Stomach (tissue), 9 donors: ENCODE results near the gene ZMAT2. TPM values are rescaled to one million over a fixed set of nuclear protein-coding genes. Genes with fewer than 3 reads are reported as not detected.

Experiments used
- DNase-seq, 2 donors: peaks; one replicate each; pipeline versions ENCODE4 v3.0.0 to v3.0.0-alpha.2; 2013 to 2019
- H3K27ac ChIP-seq, 5 donors: fragments of 200-600 bp in 4 of 5; sonication (generic) in 4 of 5; one replicate each; pipeline ENCODE4 v1.5.1; 2013 to 2019; ENCODE audit warnings: mild to moderate bottlenecking in 1 of 5, moderate library complexity in 1 of 5
- H3K27me3 ChIP-seq, 3 donors: fragments of 200-600 bp; sonication (generic); one replicate each; pipeline ENCODE4 v1.5.1; 2017 to 2019; ENCODE audit warnings: mixed run types in 1 of 3
- H3K36me3 ChIP-seq, 4 donors: fragments of 200-600 bp; sonication (generic); 1 replicate in 3 of 4; 2 replicates in 1 of 4; pipeline ENCODE4 v1.5.1; 2016 to 2019
- H3K4me1 ChIP-seq, 4 donors: fragments of 200-600 bp; sonication (generic); one replicate each; pipeline ENCODE4 v1.5.1; 2016 to 2019
- H3K4me3 ChIP-seq, 4 donors: fragments of 200-600 bp; sonication (generic) in 3 of 4; one replicate each; pipeline ENCODE4 v1.5.1; 2016 to 2019; ENCODE audit warnings: mild to moderate bottlenecking in 1 of 4
- H3K9me3 ChIP-seq, 4 donors: fragments of 200-600 bp; sonication (generic); one replicate each; pipeline ENCODE4 v1.5.1; 2016 to 2019
- EP300 ChIP-seq: sonication (generic); formaldehyde crosslinking; IDR thresholded peaks from one replicate; pipeline ENCODE4 v1.6.1; 2017; ENCODE audit warnings: antibody characterized with exemption
- POLR2AphosphoS5 ChIP-seq, 3 donors: sonication (generic); formaldehyde crosslinking; IDR thresholded peaks; one replicate each; pipeline ENCODE4 v1.6.1; 2016; ENCODE audit warnings: antibody characterized with exemption in 3 of 3
- WGBS, 5 donors: extraction: QIAGEN DNeasy Blood & Tissue Kit in 3 of 5; methylation state at CpG; one replicate each; pipeline versions ENCODE4 v1.1.5 to v1.1.7; 2013 to 2018; 5-methylcytosine and 5-hydroxymethylcytosine counted together
- intact Hi-C: fragments of 100-400 bp; cut with DNase I; formaldehyde crosslinking; loops from one replicate; pipeline ENCODE4 v1.15.1; 2023; ENCODE audit warnings: low total_unique reads
- polyA plus RNA-seq, 3 donors: library from polyadenylated mRNA; stranded (reverse); fragments of 200-250 nt; gene quantifications; one replicate each; pipeline ENCODE4 v1.2.3, GENCODE V29; 2013
- small RNA-seq, 4 donors: library from RNA; depleted of rRNA; stranded (forward); fragments of <200 nt; gene quantifications; one replicate each; pipeline ENCODE3, GENCODE V24; 2016
- total RNA-seq, 5 donors: library from RNA; depleted of rRNA; stranded (reverse); fragments of >200 nt; gene quantifications; one replicate each; pipeline versions ENCODE4 v1.1.0 to v1.2.3, GENCODE V29; 2014 to 2016
- donor health status: healthy with polysubstance abuse.
- donor health status: Bipolar disorder and iron deficiency.
- donor health status: healthy.

ZMAT2 gene
- total and polyA plus RNA-seq, 8 donors = 30.7 to 143 (median 50.9) TPM

DNA sequence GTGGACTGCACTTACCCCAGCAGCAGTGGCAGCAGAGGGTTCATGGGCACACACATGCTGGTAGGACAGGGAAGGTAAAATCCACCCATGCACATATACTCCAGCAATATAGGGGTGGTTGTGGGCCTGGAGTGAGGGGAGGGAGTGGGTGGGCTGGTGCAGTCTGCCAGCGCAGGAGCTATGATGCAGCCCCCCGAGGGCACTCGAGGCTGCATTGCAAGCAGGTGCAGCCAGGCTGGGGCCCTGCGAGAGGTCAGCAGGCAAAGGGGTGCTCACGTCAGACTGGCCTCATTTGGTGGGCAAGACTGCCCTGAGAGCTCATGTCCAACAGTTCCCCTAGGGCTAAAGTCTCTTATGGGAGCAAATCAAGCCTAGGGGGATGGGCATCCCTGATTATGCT lies 53.3 kb downstream of the ZMAT2 start:
- TF ChIP-seq EP300 (no peak), POLR2AphosphoS5 (IDR thresholded peaks at IDR 0.05) (no peak)
- H3K27ac ChIP-seq = no peak overlapping the region
- peaks cover 15 to 98% (median 80%) of the 10 kb centered on the region in 4 donors for H3K9me3 ChIP-seq

More for the DNA sequence above, 53.3 kb downstream of the ZMAT2 start:
- no peak for DNase-seq
- no peaks in the 10 kb centered on the region for H3K4me1 ChIP-seq
- intact Hi-C loops = no loop called here
- H3K36me3 ChIP-seq = no peaks in the 10 kb centered on the region
- H3K4me3 ChIP-seq = no peak overlapping the region
- WGBS, 5 donors = 78 to 85% (median 80%) methylated on average over 5 of the region's 5 CpGs
- peaks cover 0 to 12% (median 0%) of the 10 kb centered on the region in 3 donors for H3K27me3 ChIP-seq

Small RNAs within 50 kb of the gene (small RNA-seq; reads per million reads assigned to genes)
- 62.2 to 228 (median 83.5) reads per million in 4 donors for gene VTRNA1-1
- 3.4 to 61.7 (median 12.9) reads per million in 4 donors for gene VTRNA1-2
- gene VTRNA1-3 = 0.20 to 2.1 (median 0.79) reads per million in 4 donors

Other genes starting within 250 kb of the ZMAT2 start
- gene EIF4EBP3, start 152.8 kb upstream of the ZMAT2 start, total RNA-seq = 10 to 100 TPM in 1 of 5 donors, 1 to 10 TPM in 4; 2.7 to 15.1 (median 8.1) TPM
- 10 to 100 TPM; 66.1 to 90.9 (median 80.2) TPM for gene EIF4EBP3, start 152.8 kb upstream of the ZMAT2 start, polyA plus RNA-seq
- gene SRA1, start 143.0 kb upstream of the ZMAT2 start, total RNA-seq = 10 to 100 TPM in 3 of 5 donors, 1 to 10 TPM in 1, not detected in 1; 1.8 to 26.8 (median 22.9) TPM
- 10 to 100 TPM; 37.7 to 51.0 (median 39.7) TPM for gene SRA1, start 143.0 kb upstream of the ZMAT2 start, polyA plus RNA-seq
- 10 to 100 TPM in 3 of 5 donors, 1 to 10 TPM in 2; 5.4 to 40.8 (median 22.4) TPM for gene APBB3, start 135.8 kb upstream of the ZMAT2 start, total RNA-seq
- 10 to 100 TPM in 2 of 3 donors, 1 to 10 TPM in 1; 9.8 to 29.8 (median 11.0) TPM for gene APBB3, start 135.8 kb upstream of the ZMAT2 start, polyA plus RNA-seq
- gene SLC35A4, start 135.6 kb upstream of the ZMAT2 start, total RNA-seq = 10 to 100 TPM; 11.4 to 62.0 (median 43.0) TPM
- 10 to 100 TPM; 30.4 to 47.7 (median 41.7) TPM for gene SLC35A4, start 135.6 kb upstream of the ZMAT2 start, polyA plus RNA-seq
- gene CD14, start 67.3 kb upstream of the ZMAT2 start, total RNA-seq = 10 to 100 TPM in 4 of 5 donors, 1 to 10 TPM in 1; 8.5 to 99.8 (median 23.9) TPM
- 10 to 100 TPM; 17.0 to 45.6 (median 35.0) TPM for gene CD14, start 67.3 kb upstream of the ZMAT2 start, polyA plus RNA-seq
- 10 to 100 TPM in 2 of 5 donors, 1 to 10 TPM in 3; 4.0 to 40.8 (median 7.0) TPM for gene TMCO6, start 61.0 kb upstream of the ZMAT2 start, total RNA-seq
- gene TMCO6, start 61.0 kb upstream of the ZMAT2 start, polyA plus RNA-seq = 10 to 100 TPM in 1 of 3 donors, 1 to 10 TPM in 2; 6.8 to 15.5 (median 7.9) TPM
- gene NDUFA2, start 52.8 kb upstream of the ZMAT2 start, total RNA-seq = 100 to 1,000 TPM in 1 of 5 donors, 10 to 100 TPM in 4; 28.6 to 171 (median 42.3) TPM
- 100 to 1,000 TPM; 266 to 271 (median 271) TPM for gene NDUFA2, start 52.8 kb upstream of the ZMAT2 start, polyA plus RNA-seq
- gene IK, start 52.6 kb upstream of the ZMAT2 start, total RNA-seq = 100 to 1,000 TPM in 1 of 5 donors, 10 to 100 TPM in 4; 69.4 to 155 (median 73.3) TPM
- gene IK, start 52.6 kb upstream of the ZMAT2 start, polyA plus RNA-seq = 10 to 100 TPM; 53.1 to 68.7 (median 61.4) TPM
- gene WDR55, start 35.5 kb upstream of the ZMAT2 start, total RNA-seq = 10 to 100 TPM; 20.7 to 51.0 (median 31.0) TPM
- gene WDR55, start 35.5 kb upstream of the ZMAT2 start, polyA plus RNA-seq = 10 to 100 TPM; 13.8 to 19.6 (median 17.8) TPM
- gene DND1, start 26.9 kb upstream of the ZMAT2 start, total RNA-seq = 1 to 10 TPM in 2 of 5 donors, not detected in 3; 1.4 to 6.4 TPM
- 1 to 10 TPM in 1 of 3 donors, under 1 TPM in 1, not detected in 1; 0.50 to 1.5 TPM for gene DND1, start 26.9 kb upstream of the ZMAT2 start, polyA plus RNA-seq
- 100 to 1,000 TPM in 1 of 5 donors, 10 to 100 TPM in 4; 22.9 to 117 (median 50.3) TPM for gene HARS1, start 9.1 kb upstream of the ZMAT2 start, total RNA-seq
- 10 to 100 TPM; 46.1 to 53.4 (median 51.3) TPM for gene HARS1, start 9.1 kb upstream of the ZMAT2 start, polyA plus RNA-seq
- 100 to 1,000 TPM in 1 of 5 donors, 10 to 100 TPM in 4; 37.5 to 155 (median 58.5) TPM for gene HARS2, start 9.0 kb upstream of the ZMAT2 start, total RNA-seq
- gene HARS2, start 9.0 kb upstream of the ZMAT2 start, polyA plus RNA-seq = 10 to 100 TPM; 13.1 to 17.9 (median 17.4) TPM
- gene PCDHA1, start 85.7 kb downstream of the ZMAT2 start, total RNA-seq = under 1 TPM in 1 of 5 donors, not detected in 4; 0.37 TPM
- gene PCDHA1, start 85.7 kb downstream of the ZMAT2 start, polyA plus RNA-seq = not detected
- 1 to 10 TPM in 1 of 5 donors, under 1 TPM in 1, not detected in 3; 0.55 to 1.7 TPM for gene PCDHA2, start 94.4 kb downstream of the ZMAT2 start, total RNA-seq
- gene PCDHA2, start 94.4 kb downstream of the ZMAT2 start, polyA plus RNA-seq = not detected
- 1 to 10 TPM in 1 of 5 donors, under 1 TPM in 2, not detected in 2; under 0.01 to 1.2 (median 0.55) TPM for gene PCDHA3, start 100.6 kb downstream of the ZMAT2 start, total RNA-seq
- under 1 TPM in 2 of 3 donors, not detected in 1; 0.06 to 0.08 TPM for gene PCDHA3, start 100.6 kb downstream of the ZMAT2 start, polyA plus RNA-seq
- 1 to 10 TPM in 4 of 5 donors, not detected in 1; 1.0 to 2.6 (median 1.5) TPM for gene PCDHA4, start 106.6 kb downstream of the ZMAT2 start, total RNA-seq
- under 1 TPM in 2 of 3 donors, not detected in 1; 0.08 to 0.25 TPM for gene PCDHA4, start 106.6 kb downstream of the ZMAT2 start, polyA plus RNA-seq
- 10 to 100 TPM in 1 of 5 donors, not detected in 4; 21.9 TPM for gene PCDHA5, start 121.2 kb downstream of the ZMAT2 start, total RNA-seq
- gene PCDHA5, start 121.2 kb downstream of the ZMAT2 start, polyA plus RNA-seq = under 1 TPM in 2 of 3 donors, not detected in 1; 0.12 to 0.13 TPM
- 1 to 10 TPM in 1 of 5 donors, under 1 TPM in 2, not detected in 2; 0.14 to 1.2 (median 0.18) TPM for gene PCDHA6, start 127.5 kb downstream of the ZMAT2 start, total RNA-seq
- under 1 TPM in 2 of 3 donors, not detected in 1; 0.06 to 0.31 TPM for gene PCDHA6, start 127.5 kb downstream of the ZMAT2 start, polyA plus RNA-seq
- 1 to 10 TPM in 1 of 5 donors, under 1 TPM in 1, not detected in 3; 0.92 to 1.4 TPM for gene PCDHA7, start 133.8 kb downstream of the ZMAT2 start, total RNA-seq
- under 1 TPM in 1 of 3 donors, not detected in 2; 0.18 TPM for gene PCDHA7, start 133.8 kb downstream of the ZMAT2 start, polyA plus RNA-seq
- gene PCDHA8, start 140.7 kb downstream of the ZMAT2 start, total RNA-seq = under 1 TPM in 2 of 5 donors, not detected in 3; 0.18 to 0.29 TPM
- not detected for gene PCDHA8, start 140.7 kb downstream of the ZMAT2 start, polyA plus RNA-seq
- 1 to 10 TPM in 1 of 5 donors, under 1 TPM in 2, not detected in 2; 0.45 to 3.3 (median 0.73) TPM for gene PCDHA9, start 147.9 kb downstream of the ZMAT2 start, total RNA-seq
- under 1 TPM in 1 of 3 donors, not detected in 2; 0.03 TPM for gene PCDHA9, start 147.9 kb downstream of the ZMAT2 start, polyA plus RNA-seq
- 10 to 100 TPM in 2 of 5 donors, 1 to 10 TPM in 1, under 1 TPM in 2; under 0.01 to 26.3 (median 2.0) TPM for gene PCDHA10, start 155.4 kb downstream of the ZMAT2 start, total RNA-seq
- gene PCDHA10, start 155.4 kb downstream of the ZMAT2 start, polyA plus RNA-seq = under 1 TPM in 2 of 3 donors, not detected in 1; 0.03 to 0.12 TPM
- 1 to 10 TPM in 1 of 5 donors, under 1 TPM in 1, not detected in 3; 0.45 to 1.1 TPM for gene PCDHA11, start 168.5 kb downstream of the ZMAT2 start, total RNA-seq
- gene PCDHA11, start 168.5 kb downstream of the ZMAT2 start, polyA plus RNA-seq = under 1 TPM in 2 of 3 donors, not detected in 1; 0.03 to 0.19 TPM
- 1 to 10 TPM in 1 of 5 donors, under 1 TPM in 1, not detected in 3; 0.55 to 2.2 TPM for gene PCDHA12, start 174.9 kb downstream of the ZMAT2 start, total RNA-seq
- gene PCDHA12, start 174.9 kb downstream of the ZMAT2 start, polyA plus RNA-seq = under 1 TPM in 1 of 3 donors, not detected in 2; 0.05 TPM
- gene PCDHA13, start 181.7 kb downstream of the ZMAT2 start, total RNA-seq = 1 to 10 TPM in 2 of 5 donors, under 1 TPM in 2, not detected in 1; 0.14 to 4.3 (median 1.2) TPM
- under 1 TPM in 1 of 3 donors, not detected in 2; 0.61 TPM for gene PCDHA13, start 181.7 kb downstream of the ZMAT2 start, polyA plus RNA-seq
- gene PCDHAC1, start 225.9 kb downstream of the ZMAT2 start, total RNA-seq = under 1 TPM in 1 of 5 donors, not detected in 4; 0.55 TPM
- under 1 TPM in 2 of 3 donors, not detected in 1; 0.03 to 0.15 TPM for gene PCDHAC1, start 225.9 kb downstream of the ZMAT2 start, polyA plus RNA-seq